ENCODE results near the gene PRKCZ. TPM values are rescaled to one million over a fixed set of nuclear protein-coding genes. Genes with fewer than 3 reads are reported as not detected.
A peak's percentile ranks its signal among the peaks of the same experiment; 100 is the strongest.

The PRKCZ gene
- total RNA-seq, 2 experiments from 2014 or later: 6.8 to 7.0 TPM

GRCh38 chr1:2148691-2149090, 98.5 kb downstream of the PRKCZ start:
- Mint-ChIP-seq H3K4me3 (no peak overlapping the region), H3K27ac (no peak overlapping the region), H3K36me3 (ENCODE audit: low read depth) (no peaks in the 10 kb centered on the region), H3K4me1 (ENCODE audit: low read depth) (peaks cover 12% of the 10 kb centered on the region), H3K9me3 (no peaks in the 10 kb centered on the region), H3K27me3 (ENCODE audit: low read depth) (no peaks in the 10 kb centered on the region)
- DNase-seq: peak; percentile 79
- intact Hi-C loops (cut with micrococcal nuclease): loop anchor here (2.0 kb wide), 2 partner anchors 16 to 400 kb away; no protein-coding TSS in a partner anchor
- CTCF ChIA-PET: interaction anchor here (0.6 to 4.8 kb wide), 3 partner anchors 9 to 46 kb away, joined by 3 to 29 read pairs (median 3); partner anchors contain the start of gene FAAP20

GRCh38 chr1:2150801-2151200, 100.6 kb downstream of the PRKCZ start:
- Mint-ChIP-seq H3K4me3 (no peak overlapping the region), H3K27ac (no peak overlapping the region), H3K4me1 (ENCODE audit: low read depth) (peaks cover 14% of the 10 kb centered on the region), H3K9me3 (no peaks in the 10 kb centered on the region), H3K36me3 (ENCODE audit: low read depth) (no peaks in the 10 kb centered on the region), H3K27me3 (ENCODE audit: low read depth) (no peaks in the 10 kb centered on the region)
- no peak for DNase-seq
- CTCF ChIA-PET: interaction anchor here (4.8 kb wide), 1 partner anchor 11 kb away, joined by 29 read pairs; no protein-coding TSS in a partner anchor
- intact Hi-C loops (cut with micrococcal nuclease): no loop called here

- H3K27me3 Mint-ChIP-seq (ENCODE audit: low read depth): no peaks in the 10 kb centered on the region
- CTCF ChIA-PET: interaction anchor here (0.7 to 4.8 kb wide), 2 partner anchors 11 to 12 kb away, joined by 3 to 29 read pairs; no protein-coding TSS in a partner anchor
- no peak for DNase-seq
- intact Hi-C loops (cut with micrococcal nuclease): no loop called here
- no peaks in the 10 kb centered on the region for H3K9me3 Mint-ChIP-seq
- no peak overlapping the region for H3K27ac Mint-ChIP-seq
- peaks cover 14% of the 10 kb centered on the region for H3K4me1 Mint-ChIP-seq (ENCODE audit: low read depth)
- H3K4me3 Mint-ChIP-seq: no peak overlapping the region
- no peaks in the 10 kb centered on the region for H3K36me3 Mint-ChIP-seq (ENCODE audit: low read depth)
Observed at GRCh38 chr1:2151252-2151651, 101.0 kb downstream of the PRKCZ start.

- H3K27me3 Mint-ChIP-seq (ENCODE audit: low read depth): no peaks in the 10 kb centered on the region
- no peak for DNase-seq
- no peaks in the 10 kb centered on the region for H3K36me3 Mint-ChIP-seq (ENCODE audit: low read depth)
- CTCF ChIA-PET: interaction anchor here (0.7 to 4.8 kb wide), 2 partner anchors 12 kb away, joined by 3 to 29 read pairs; no protein-coding TSS in a partner anchor
- H3K4me1 Mint-ChIP-seq (ENCODE audit: low read depth): peaks cover 14% of the 10 kb centered on the region
- intact Hi-C loops (cut with micrococcal nuclease): no loop called here
- no peak overlapping the region for H3K4me3 Mint-ChIP-seq
- H3K27ac Mint-ChIP-seq: no peak overlapping the region
- no peaks in the 10 kb centered on the region for H3K9me3 Mint-ChIP-seq
Observed at GRCh38 chr1:2151911-2152310, 101.7 kb downstream of the PRKCZ start.

- DNase-seq: peak; percentile 70
- Mint-ChIP-seq H3K4me3 (peak overlapping the region; percentile 1), H3K9me3 (no peaks in the 10 kb centered on the region), H3K36me3 (ENCODE audit: low read depth) (no peaks in the 10 kb centered on the region), H3K4me1 (ENCODE audit: low read depth) (peaks cover 14% of the 10 kb centered on the region), H3K27ac (peak overlapping the region; percentile 31), H3K27me3 (ENCODE audit: low read depth) (no peaks in the 10 kb centered on the region)
- CTCF ChIA-PET: interaction anchor here (4.8 kb wide), 1 partner anchor 13 kb away, joined by 29 read pairs; no protein-coding TSS in a partner anchor
- intact Hi-C loops (cut with micrococcal nuclease): no loop called here
Observed at GRCh38 chr1:2152954-2153353, 102.7 kb downstream of the PRKCZ start.

- CTCF ChIA-PET: interaction anchor here (1.2 kb wide), 1 partner anchor 15 kb away, joined by 3 read pairs; no protein-coding TSS in a partner anchor
- no peaks in the 10 kb centered on the region for H3K27me3 Mint-ChIP-seq (ENCODE audit: low read depth)
- intact Hi-C loops (cut with micrococcal nuclease): no loop called here
- H3K27ac Mint-ChIP-seq: no peak overlapping the region
- H3K4me1 Mint-ChIP-seq (ENCODE audit: low read depth): peaks cover 14% of the 10 kb centered on the region
- no peak for DNase-seq
- no peaks in the 10 kb centered on the region for H3K9me3 Mint-ChIP-seq
- no peaks in the 10 kb centered on the region for H3K36me3 Mint-ChIP-seq (ENCODE audit: low read depth)
- H3K4me3 Mint-ChIP-seq: no peak overlapping the region
Observed at GRCh38 chr1:2154022-2154421, 103.8 kb downstream of the PRKCZ start.

- no peak for DNase-seq
- no peak overlapping the region for H3K27ac Mint-ChIP-seq
- no peaks in the 10 kb centered on the region for H3K9me3 Mint-ChIP-seq
- intact Hi-C loops (cut with micrococcal nuclease): no loop called here
- no peaks in the 10 kb centered on the region for H3K27me3 Mint-ChIP-seq (ENCODE audit: low read depth)
- no peaks in the 10 kb centered on the region for H3K36me3 Mint-ChIP-seq (ENCODE audit: low read depth)
- CTCF ChIA-PET: no interaction called here
- peaks cover 14% of the 10 kb centered on the region for H3K4me1 Mint-ChIP-seq (ENCODE audit: low read depth)
- no peak overlapping the region for H3K4me3 Mint-ChIP-seq
Observed at GRCh38 chr1:2155147-2155598, 105.0 kb downstream of the PRKCZ start.

- CTCF ChIA-PET: no interaction called here
- H3K36me3 Mint-ChIP-seq (ENCODE audit: low read depth): no peaks in the 10 kb centered on the region
Observed at GRCh38 chr1:2155788-2156187, 105.6 kb downstream of the PRKCZ start.

GRCh38 chr1:2156866-2157265, 106.7 kb downstream of the PRKCZ start:
- Mint-ChIP-seq H3K9me3 (no peaks in the 10 kb centered on the region), H3K4me1 (ENCODE audit: low read depth) (peaks cover 14% of the 10 kb centered on the region), H3K4me3 (no peak overlapping the region), H3K27ac (no peak overlapping the region), H3K27me3 (ENCODE audit: low read depth) (no peaks in the 10 kb centered on the region), H3K36me3 (ENCODE audit: low read depth) (no peaks in the 10 kb centered on the region)
- CTCF ChIA-PET: interaction anchor here (0.6 to 1.9 kb wide), 2 partner anchors 17 to 32 kb away, joined by 3 to 7 read pairs; no protein-coding TSS in a partner anchor
- intact Hi-C loops (cut with micrococcal nuclease): no loop called here
- no peak for DNase-seq

More at GRCh38 chr1:2155788-2156187, 105.6 kb downstream of the PRKCZ start:
- Mint-ChIP-seq H3K27ac (no peak overlapping the region), H3K27me3 (ENCODE audit: low read depth) (no peaks in the 10 kb centered on the region), H3K4me1 (ENCODE audit: low read depth) (peaks cover 14% of the 10 kb centered on the region), H3K9me3 (no peaks in the 10 kb centered on the region), H3K4me3 (no peak overlapping the region)
- intact Hi-C loops (cut with micrococcal nuclease): no loop called here
- no peak for DNase-seq

- CTCF ChIA-PET: interaction anchor here (1.9 kb wide), 1 partner anchor 18 kb away, joined by 7 read pairs; no protein-coding TSS in a partner anchor
- no peak overlapping the region for H3K4me3 Mint-ChIP-seq
- intact Hi-C loops (cut with micrococcal nuclease): no loop called here
- DNase-seq: no peak
- no peak overlapping the region for H3K27ac Mint-ChIP-seq
- no peaks in the 10 kb centered on the region for H3K27me3 Mint-ChIP-seq (ENCODE audit: low read depth)
- no peaks in the 10 kb centered on the region for H3K9me3 Mint-ChIP-seq
- H3K36me3 Mint-ChIP-seq (ENCODE audit: low read depth): no peaks in the 10 kb centered on the region
- H3K4me1 Mint-ChIP-seq (ENCODE audit: low read depth): peaks cover 12% of the 10 kb centered on the region
Observed at GRCh38 chr1:2157856-2158255, 107.6 kb downstream of the PRKCZ start.

GRCh38 chr1:2158272-2158671, 108.1 kb downstream of the PRKCZ start:
- no peak overlapping the region for H3K4me3 Mint-ChIP-seq
- no peak for DNase-seq
- H3K27me3 Mint-ChIP-seq (ENCODE audit: low read depth): no peaks in the 10 kb centered on the region
- no peaks in the 10 kb centered on the region for H3K36me3 Mint-ChIP-seq (ENCODE audit: low read depth)
- H3K9me3 Mint-ChIP-seq: no peaks in the 10 kb centered on the region
- CTCF ChIA-PET: interaction anchor here (1.9 kb wide), 1 partner anchor 18 kb away, joined by 7 read pairs; no protein-coding TSS in a partner anchor
- peaks cover 10% of the 10 kb centered on the region for H3K4me1 Mint-ChIP-seq (ENCODE audit: low read depth)
- intact Hi-C loops (cut with micrococcal nuclease): no loop called here
- H3K27ac Mint-ChIP-seq: no peak overlapping the region

GRCh38 chr1:2159124-2159523, 108.9 kb downstream of the PRKCZ start:
- Mint-ChIP-seq H3K27me3 (ENCODE audit: low read depth) (no peaks in the 10 kb centered on the region), H3K4me1 (ENCODE audit: low read depth) (peaks cover 6% of the 10 kb centered on the region), H3K4me3 (no peak overlapping the region), H3K27ac (no peak overlapping the region), H3K36me3 (ENCODE audit: low read depth) (no peaks in the 10 kb centered on the region), H3K9me3 (no peaks in the 10 kb centered on the region)
- CTCF ChIA-PET: interaction anchor here (2.0 to 2.3 kb wide), 2 partner anchors 15 to 19 kb away, joined by 6 to 9 read pairs; no protein-coding TSS in a partner anchor
- DNase-seq: no peak
- intact Hi-C loops (cut with micrococcal nuclease): no loop called here

All from activated naive CD4-positive, alpha-beta T cell treated with anti-CD3 and anti-CD28 coated beads for 36 hours (primary cell).